Tibial artery (tissue), 4 donors: ENCODE data around the gene PIGA.

Experiments
- DNase-seq, 2 donors: peaks; one replicate each; pipeline ENCODE4 v3.0.0-alpha.2; 2019
- H3K27ac ChIP-seq, 2 donors: fragments of 200-600 bp; sonication (generic) in 1 of 2; 1 replicate in 1 of 2; 2 replicates in 1 of 2; pipeline ENCODE4 v1.5.1; 2018 to 2019; ENCODE audit warnings: mild to moderate bottlenecking in 1 of 2
- H3K27me3 ChIP-seq, 2 donors: fragments of 200-600 bp; sonication (generic) in 1 of 2; one replicate each; pipeline versions ENCODE4 v1.5.1 to v1.6.0; 2016 to 2019
- H3K36me3 ChIP-seq, 3 donors: fragments of 200-600 bp; sonication (generic) in 2 of 3; one replicate each; pipeline ENCODE4 v1.5.1; 2016 to 2019; ENCODE audit warnings: mild to moderate bottlenecking in 2 of 3
- H3K4me1 ChIP-seq, 4 donors: fragments of 200-600 bp; sonication (generic) in 2 of 4; 1 replicate in 3 of 4; 2 replicates in 1 of 4; pipeline ENCODE4 v1.5.1; 2016 to 2019
- H3K4me3 ChIP-seq, 2 donors: fragments of 200-600 bp; sonication (generic) in 1 of 2; 1 replicate in 1 of 2; 2 replicates in 1 of 2; pipeline ENCODE4 v1.5.1; 2018 to 2019; ENCODE audit warnings: mild to moderate bottlenecking in 2 of 2
- H3K9me3 ChIP-seq, 3 donors: fragments of 200-600 bp; sonication (generic) in 1 of 3; one replicate each; pipeline ENCODE4 v1.5.1; 2016 to 2019
- intact Hi-C: fragments of 100-400 bp; cut with DNase I; formaldehyde crosslinking; loops from one replicate; pipeline ENCODE4 v1.15.0; 2023; ENCODE audit warnings: low total_unique reads
- TF ChIP-seq, protein P1 (sequence below), 2 experiments: fragments of 200-600 bp in 1 of 2; fragments of 450-650 bp in 1 of 2; IDR thresholded peaks; one replicate each; pipeline ENCODE4 v1.5.1; 2017 to 2019; ENCODE audit warnings: antibody characterized with exemption in 2 of 2, mild to moderate bottlenecking in 1 of 2, moderate library complexity in 1 of 2

The PIGA gene

DNA sequence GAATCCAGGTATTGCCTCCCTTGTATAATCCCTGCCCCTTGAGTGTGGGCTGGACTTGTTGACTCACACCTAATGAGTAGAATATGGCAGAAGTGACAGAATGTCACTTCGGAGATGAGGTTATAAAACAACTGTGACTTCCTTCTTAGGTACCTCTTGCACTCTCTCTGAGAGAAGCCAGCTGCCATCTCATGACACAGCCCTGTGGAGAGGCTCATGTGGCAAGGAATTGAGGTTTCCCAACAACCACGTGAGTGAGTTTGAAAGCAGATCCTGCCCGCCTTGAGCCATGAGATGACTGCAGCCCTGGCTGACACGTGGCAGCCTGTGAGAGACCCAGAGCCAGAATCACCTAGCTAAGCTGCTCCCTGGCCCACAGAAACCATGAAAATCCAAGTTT is 33.4 kb downstream of the PIGA start:
- Histone ChIP-seq H3K36me3 (no peaks in the 10 kb centered on the region), H3K4me3 (no peak overlapping the region), H3K4me1 (no peaks in the 10 kb centered on the region), H3K27ac (no peak overlapping the region), H3K27me3 (no peaks in the 10 kb centered on the region), H3K9me3 (no peaks in the 10 kb centered on the region)
- DNase-seq, result peak; percentile 70 to 71
- TF ChIP-seq, protein P1, sequence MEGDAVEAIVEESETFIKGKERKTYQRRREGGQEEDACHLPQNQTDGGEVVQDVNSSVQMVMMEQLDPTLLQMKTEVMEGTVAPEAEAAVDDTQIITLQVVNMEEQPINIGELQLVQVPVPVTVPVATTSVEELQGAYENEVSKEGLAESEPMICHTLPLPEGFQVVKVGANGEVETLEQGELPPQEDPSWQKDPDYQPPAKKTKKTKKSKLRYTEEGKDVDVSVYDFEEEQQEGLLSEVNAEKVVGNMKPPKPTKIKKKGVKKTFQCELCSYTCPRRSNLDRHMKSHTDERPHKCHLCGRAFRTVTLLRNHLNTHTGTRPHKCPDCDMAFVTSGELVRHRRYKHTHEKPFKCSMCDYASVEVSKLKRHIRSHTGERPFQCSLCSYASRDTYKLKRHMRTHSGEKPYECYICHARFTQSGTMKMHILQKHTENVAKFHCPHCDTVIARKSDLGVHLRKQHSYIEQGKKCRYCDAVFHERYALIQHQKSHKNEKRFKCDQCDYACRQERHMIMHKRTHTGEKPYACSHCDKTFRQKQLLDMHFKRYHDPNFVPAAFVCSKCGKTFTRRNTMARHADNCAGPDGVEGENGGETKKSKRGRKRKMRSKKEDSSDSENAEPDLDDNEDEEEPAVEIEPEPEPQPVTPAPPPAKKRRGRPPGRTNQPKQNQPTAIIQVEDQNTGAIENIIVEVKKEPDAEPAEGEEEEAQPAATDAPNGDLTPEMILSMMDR (IDR thresholded peaks at IDR 0.05), result no peak
- intact Hi-C loops, result no loop called here

DNA sequence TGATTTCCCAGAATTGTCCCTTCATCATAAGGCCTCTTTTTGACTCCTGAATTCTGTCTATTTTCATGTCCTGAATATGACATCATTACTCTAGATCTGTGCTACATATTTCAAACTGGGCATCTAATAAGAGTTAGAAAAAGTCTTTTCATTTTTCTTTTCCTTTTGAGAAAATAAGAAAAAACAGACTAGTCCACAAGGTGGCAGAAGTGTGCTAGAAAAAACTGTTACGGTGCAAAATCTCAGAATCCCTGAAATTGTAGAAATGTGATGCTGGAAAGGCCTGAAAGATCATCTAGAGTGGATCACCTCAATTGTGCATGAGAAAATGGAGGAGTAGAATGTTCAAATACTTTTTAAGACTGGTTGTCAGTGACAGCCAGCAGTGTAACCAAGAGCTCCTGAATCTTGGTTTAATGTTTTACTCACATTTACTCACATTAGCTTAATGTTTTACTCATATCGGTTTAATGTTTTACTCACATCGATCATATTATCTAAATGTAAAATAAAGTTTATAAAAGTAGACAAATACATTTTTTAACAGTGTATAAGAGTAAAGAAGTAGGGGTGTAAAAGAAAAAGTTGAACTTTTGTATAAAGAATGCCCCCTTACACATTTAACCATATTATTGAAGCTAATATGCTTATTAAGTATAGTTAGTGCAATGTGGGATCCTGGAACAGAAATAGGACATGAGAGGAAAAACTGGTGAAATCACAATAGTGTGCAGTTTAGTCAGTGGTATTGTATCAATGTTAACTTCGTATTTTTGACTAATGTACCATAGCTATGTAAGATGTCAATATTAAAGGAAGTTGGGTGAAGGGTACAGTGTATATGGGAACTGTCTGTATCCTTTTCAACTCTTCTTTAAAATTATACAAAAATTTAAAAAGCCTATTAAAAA is 35.1 kb downstream of the PIGA start:
- no peak for DNase-seq
- Histone ChIP-seq H3K36me3 (no peaks in the 10 kb centered on the region), H3K27ac (no peak overlapping the region), H3K4me3 (no peak overlapping the region), H3K27me3 (no peaks in the 10 kb centered on the region), H3K9me3 (no peaks in the 10 kb centered on the region), H3K4me1 (no peaks in the 10 kb centered on the region)
- TF ChIP-seq, protein P1 (IDR thresholded peaks at IDR 0.05), result peak; percentile 19 to 37
- intact Hi-C loops, result no loop called here

DNA sequence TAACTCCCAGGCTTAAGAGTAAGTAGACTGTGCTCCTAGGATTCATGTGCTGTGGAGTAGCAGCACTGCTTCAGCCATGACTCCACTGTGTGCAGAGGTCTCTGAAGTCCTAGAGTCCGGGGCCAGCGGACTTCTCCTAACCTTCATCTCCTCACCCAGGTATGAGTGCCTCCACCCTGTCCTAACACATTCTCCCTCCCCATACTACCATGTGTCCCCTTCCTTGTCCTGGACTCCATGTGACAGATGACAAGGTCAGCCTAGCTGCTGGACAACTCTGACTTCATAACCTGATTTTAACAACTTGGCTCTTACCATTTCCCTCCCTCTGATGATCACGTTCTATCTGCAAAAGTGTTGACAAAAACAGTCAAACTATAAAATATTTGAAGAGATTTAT is 36.5 kb downstream of the PIGA start:
- Histone ChIP-seq H3K27me3 (no peaks in the 10 kb centered on the region), H3K4me1 (no peaks in the 10 kb centered on the region), H3K9me3 (no peaks in the 10 kb centered on the region), H3K4me3 (no peak overlapping the region), H3K27ac (no peak overlapping the region), H3K36me3 (no peaks in the 10 kb centered on the region)
- TF ChIP-seq, protein P1 (IDR thresholded peaks at IDR 0.05), result no peak
- DNase-seq, result no peak
- intact Hi-C loops, result no loop called here

DNA sequence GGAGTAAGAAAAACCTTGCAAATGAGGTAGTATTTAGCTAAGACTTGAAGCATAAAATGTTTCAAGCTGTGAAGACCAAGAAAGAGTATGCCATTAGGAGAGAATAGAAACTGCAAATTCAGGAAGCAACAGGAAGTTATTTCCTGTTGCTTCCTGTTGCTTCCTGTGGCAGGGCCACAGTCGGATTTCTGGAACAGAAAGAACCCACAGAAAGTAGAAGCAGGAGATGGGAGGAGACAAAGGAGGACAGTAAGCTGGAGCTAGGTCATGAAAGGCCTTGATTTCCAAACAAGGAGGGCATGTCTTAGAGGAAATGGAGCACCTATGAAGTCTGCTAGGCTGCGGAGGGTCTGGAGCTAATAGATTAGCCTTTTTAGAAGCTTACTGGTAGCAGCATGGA is 37.1 kb downstream of the PIGA start:
- no peaks in the 10 kb centered on the region for H3K9me3 ChIP-seq
- DNase-seq, result no peak
- intact Hi-C loops, result no loop called here
- H3K4me1 ChIP-seq, result no peaks in the 10 kb centered on the region
- H3K36me3 ChIP-seq, result no peaks in the 10 kb centered on the region
- no peak overlapping the region for H3K27ac ChIP-seq
- H3K4me3 ChIP-seq, result no peak overlapping the region
- H3K27me3 ChIP-seq, result no peaks in the 10 kb centered on the region
- TF ChIP-seq, protein P1 (IDR thresholded peaks at IDR 0.05), result no peak

DNA sequence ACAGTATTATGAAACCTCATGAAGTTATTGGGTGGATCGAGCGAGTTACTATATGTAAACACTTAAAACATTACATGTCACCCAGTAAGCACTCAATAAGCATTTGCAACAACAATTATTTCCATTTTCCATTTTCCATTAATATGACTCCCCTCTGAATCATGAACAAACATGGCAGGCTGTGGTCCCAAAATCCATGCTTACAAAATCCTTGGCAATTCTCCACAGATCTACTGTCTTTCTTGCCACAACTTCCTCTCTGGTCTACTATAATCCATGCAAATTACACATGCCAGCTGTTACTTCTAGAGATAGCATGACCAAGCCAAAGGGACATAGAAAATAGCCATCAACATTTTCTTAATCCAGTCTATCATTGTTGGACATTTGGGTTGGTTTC is 41.9 kb downstream of the PIGA start:
- no peak overlapping the region for H3K27ac ChIP-seq
- intact Hi-C loops, result no loop called here
- DNase-seq, result no peak
- H3K36me3 ChIP-seq, result no peaks in the 10 kb centered on the region
- H3K27me3 ChIP-seq, result no peaks in the 10 kb centered on the region
- no peaks in the 10 kb centered on the region for H3K9me3 ChIP-seq
- H3K4me1 ChIP-seq, result no peaks in the 10 kb centered on the region
- TF ChIP-seq, protein P1 (IDR thresholded peaks at IDR 0.05), result no peak
- H3K4me3 ChIP-seq, result no peak overlapping the region
